ENCODE data around the gene PXK.
"Not testable (repeated sequence)": the region's sequence is repeated elsewhere in the genome, so short reads cannot be mapped to it uniquely, and the experiment has no call there.

PXK gene

GRCh38 chr3:58332575-58333188 lies at the start of gene PXK:
TSS of gene PXK (plus strand) at chr3:58332892. CDS start at chr3:58332989, 97 bp downstream.
- DNase-seq (ENCODE audit: low spot score in 2 of 2) (peak; percentile 80 to 86), ATAC-seq (ENCODE audit: low read depth) (peak; percentile 86)
- H3K36me3 Mint-ChIP-seq: peaks cover 5% of the 10 kb centered on the region
- no peaks in the 10 kb centered on the region for H3K9me3 Mint-ChIP-seq
- peaks cover 23% of the 10 kb centered on the region for H3K4me1 Mint-ChIP-seq
- peak within 1 kb of the TSS; percentile 100 for H3K4me3 Mint-ChIP-seq
- H3K27me3 Mint-ChIP-seq: no peaks in the 10 kb centered on the region
- peak within 1 kb of the TSS; percentile 96 for H3K27ac Mint-ChIP-seq

- H3K4me1 Mint-ChIP-seq: peaks cover 3% of the 10 kb centered on the region
- H3K36me3 Mint-ChIP-seq: peaks cover 27% of the 10 kb centered on the region
- H3K4me3 Mint-ChIP-seq: no peak overlapping the region
- no peaks in the 10 kb centered on the region for H3K27me3 Mint-ChIP-seq
- no peak for ATAC-seq (ENCODE audit: low read depth)
- DNase-seq (ENCODE audit: low spot score in 2 of 2): no peak
- H3K9me3 Mint-ChIP-seq: no peaks in the 10 kb centered on the region
- H3K27ac Mint-ChIP-seq: peak overlapping the region; percentile 7
Measured at GRCh38 chr3:58285334-58285733, 47.4 kb upstream of the PXK start.

- Mint-ChIP-seq H3K27me3 (no peaks in the 10 kb centered on the region), H3K27ac (no peak overlapping the region), H3K4me1 (peaks cover 3% of the 10 kb centered on the region), H3K36me3 (peaks cover 21% of the 10 kb centered on the region), H3K9me3 (no peaks in the 10 kb centered on the region), H3K4me3 (no peak overlapping the region)
- ATAC-seq (ENCODE audit: low read depth) (no peak), DNase-seq (ENCODE audit: low spot score in 2 of 2) (no peak)
Measured at GRCh38 chr3:58287354-58287753, 45.3 kb upstream of the PXK start.

GRCh38 chr3:58288011-58288728 lies 44.5 kb upstream of the PXK start:
- Mint-ChIP-seq H3K9me3 (no peaks in the 10 kb centered on the region), H3K36me3 (peaks cover 21% of the 10 kb centered on the region), H3K4me3 (no peak overlapping the region), H3K4me1 (peaks cover 3% of the 10 kb centered on the region), H3K27ac (peak overlapping the region; percentile 29), H3K27me3 (no peaks in the 10 kb centered on the region)
- DNase-seq (ENCODE audit: low spot score in 2 of 2): no peak
- ATAC-seq (ENCODE audit: low read depth): no peak

GRCh38 chr3:58288964-58289613 lies 43.6 kb upstream of the PXK start:
- not testable (repeated sequence) for H3K27me3 Mint-ChIP-seq; ATAC-seq (ENCODE audit: low read depth); H3K4me1 Mint-ChIP-seq; H3K9me3 Mint-ChIP-seq; H3K27ac Mint-ChIP-seq; DNase-seq (ENCODE audit: low spot score in 2 of 2); H3K4me3 Mint-ChIP-seq
- H3K36me3 Mint-ChIP-seq: peaks cover 16% of the 10 kb centered on the region

- not testable (repeated sequence) for H3K27me3 Mint-ChIP-seq; H3K9me3 Mint-ChIP-seq; H3K36me3 Mint-ChIP-seq; H3K27ac Mint-ChIP-seq; H3K4me1 Mint-ChIP-seq; H3K4me3 Mint-ChIP-seq; DNase-seq (ENCODE audit: low spot score in 2 of 2); ATAC-seq (ENCODE audit: low read depth)
Measured at GRCh38 chr3:58290446-58290845, 42.2 kb upstream of the PXK start.

- Mint-ChIP-seq H3K9me3 (no peaks in the 10 kb centered on the region), H3K4me3 (no peak overlapping the region), H3K36me3 (peaks cover 6% of the 10 kb centered on the region), H3K27ac (peak overlapping the region; percentile 11), H3K27me3 (no peaks in the 10 kb centered on the region), H3K4me1 (no peaks in the 10 kb centered on the region)
- DNase-seq (ENCODE audit: low spot score in 2 of 2) (no peak), ATAC-seq (ENCODE audit: low read depth) (no peak)
Measured at GRCh38 chr3:58291671-58292338, 40.9 kb upstream of the PXK start.

- Mint-ChIP-seq H3K36me3 (peaks cover 6% of the 10 kb centered on the region), H3K9me3 (no peaks in the 10 kb centered on the region), H3K4me3 (no peak overlapping the region), H3K27me3 (no peaks in the 10 kb centered on the region), H3K27ac (peak overlapping the region; percentile 4), H3K4me1 (no peaks in the 10 kb centered on the region)
- ATAC-seq (ENCODE audit: low read depth): no peak
- DNase-seq (ENCODE audit: low spot score in 2 of 2): no peak
Measured at GRCh38 chr3:58292866-58293265, 39.8 kb upstream of the PXK start.

- no peak for DNase-seq (ENCODE audit: low spot score in 2 of 2)
- H3K36me3 Mint-ChIP-seq: no peaks in the 10 kb centered on the region
- no peak overlapping the region for H3K4me3 Mint-ChIP-seq
- ATAC-seq (ENCODE audit: low read depth): no peak
- H3K9me3 Mint-ChIP-seq: no peaks in the 10 kb centered on the region
- H3K4me1 Mint-ChIP-seq: no peaks in the 10 kb centered on the region
- no peaks in the 10 kb centered on the region for H3K27me3 Mint-ChIP-seq
- peak overlapping the region; percentile 4 for H3K27ac Mint-ChIP-seq
Measured at GRCh38 chr3:58293516-58293915, 39.2 kb upstream of the PXK start.

- Mint-ChIP-seq H3K27ac (peak overlapping the region; percentile 25), H3K27me3 (peaks cover 1% of the 10 kb centered on the region), H3K4me3 (no peak overlapping the region), H3K9me3 (peaks cover under 1% of the 10 kb centered on the region), H3K4me1 (no peaks in the 10 kb centered on the region), H3K36me3 (peaks cover 1% of the 10 kb centered on the region)
- ATAC-seq (ENCODE audit: low read depth) (no peak), DNase-seq (ENCODE audit: low spot score in 2 of 2) (no peak)
Measured at GRCh38 chr3:58296269-58296668, 36.4 kb upstream of the PXK start.

GRCh38 chr3:58296843-58297242 lies 35.8 kb upstream of the PXK start:
- peaks cover 3% of the 10 kb centered on the region for H3K27me3 Mint-ChIP-seq
- DNase-seq (ENCODE audit: low spot score in 2 of 2): no peak
- no peak for ATAC-seq (ENCODE audit: low read depth)
- peaks cover 4% of the 10 kb centered on the region for H3K36me3 Mint-ChIP-seq
- H3K4me3 Mint-ChIP-seq: no peak overlapping the region
- peaks cover 3% of the 10 kb centered on the region for H3K9me3 Mint-ChIP-seq
- no peak overlapping the region for H3K27ac Mint-ChIP-seq
- no peaks in the 10 kb centered on the region for H3K4me1 Mint-ChIP-seq

GRCh38 chr3:58298190-58298589 lies 34.5 kb upstream of the PXK start:
- DNase-seq (ENCODE audit: low spot score in 2 of 2) (no peak), ATAC-seq (ENCODE audit: low read depth) (no peak)
- H3K27ac Mint-ChIP-seq: no peak overlapping the region
- H3K4me3 Mint-ChIP-seq: no peak overlapping the region
- peaks cover 3% of the 10 kb centered on the region for H3K27me3 Mint-ChIP-seq
- no peaks in the 10 kb centered on the region for H3K4me1 Mint-ChIP-seq
- peaks cover 3% of the 10 kb centered on the region for H3K9me3 Mint-ChIP-seq
- peaks cover 4% of the 10 kb centered on the region for H3K36me3 Mint-ChIP-seq

GRCh38 chr3:58299075-58299474 lies 33.6 kb upstream of the PXK start:
- peaks cover 4% of the 10 kb centered on the region for H3K36me3 Mint-ChIP-seq
- peaks cover 3% of the 10 kb centered on the region for H3K27me3 Mint-ChIP-seq
- DNase-seq (ENCODE audit: low spot score in 2 of 2) (no peak), ATAC-seq (ENCODE audit: low read depth) (no peak)
- no peak overlapping the region for H3K27ac Mint-ChIP-seq
- H3K4me3 Mint-ChIP-seq: no peak overlapping the region
- peaks cover 3% of the 10 kb centered on the region for H3K9me3 Mint-ChIP-seq
- no peaks in the 10 kb centered on the region for H3K4me1 Mint-ChIP-seq
